Measurements from ENCODE around the gene KRT222.

Gene KRT222

DNA sequence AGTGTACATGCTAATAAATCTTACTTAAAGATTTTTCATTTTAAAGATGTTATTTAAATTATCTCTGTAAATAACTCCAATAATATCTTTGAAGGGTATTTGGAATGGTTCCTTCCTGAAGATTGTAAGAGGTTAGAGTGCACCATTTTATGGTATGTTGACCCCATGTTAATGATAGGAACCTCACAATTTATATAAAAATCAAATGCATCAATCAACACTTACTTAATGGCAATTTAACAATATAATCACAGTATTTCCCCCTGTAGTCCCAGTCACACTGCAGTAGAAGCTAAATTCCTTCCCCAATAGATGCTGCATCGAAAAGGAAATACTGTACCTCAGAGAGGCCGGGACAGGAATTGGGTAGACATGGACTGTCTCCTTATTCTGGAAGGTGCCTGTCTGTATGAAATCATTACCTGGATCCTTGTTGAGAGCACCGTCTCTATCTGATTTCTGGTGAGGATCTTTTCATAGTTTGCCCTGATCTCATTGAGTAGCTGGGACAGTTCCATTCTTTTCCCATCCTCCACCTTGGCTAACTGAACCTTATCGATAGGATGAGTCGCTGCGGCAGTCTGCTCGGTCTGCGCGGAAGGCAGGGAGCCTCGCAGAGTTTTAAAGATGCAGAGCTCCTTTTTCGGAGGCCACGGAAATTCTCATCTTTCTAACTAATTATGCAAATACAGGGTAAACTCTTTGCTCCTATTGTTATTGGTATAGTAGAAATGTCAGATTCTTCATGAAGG lies at the start of gene KRT222:
KRT222 (minus strand) TSS at position 596 of the 752 bp plus-strand sequence; CDS start at position 518, 78 bp downstream.
- no peak for DNase-seq (ENCODE audit: low read depth)

DNA sequence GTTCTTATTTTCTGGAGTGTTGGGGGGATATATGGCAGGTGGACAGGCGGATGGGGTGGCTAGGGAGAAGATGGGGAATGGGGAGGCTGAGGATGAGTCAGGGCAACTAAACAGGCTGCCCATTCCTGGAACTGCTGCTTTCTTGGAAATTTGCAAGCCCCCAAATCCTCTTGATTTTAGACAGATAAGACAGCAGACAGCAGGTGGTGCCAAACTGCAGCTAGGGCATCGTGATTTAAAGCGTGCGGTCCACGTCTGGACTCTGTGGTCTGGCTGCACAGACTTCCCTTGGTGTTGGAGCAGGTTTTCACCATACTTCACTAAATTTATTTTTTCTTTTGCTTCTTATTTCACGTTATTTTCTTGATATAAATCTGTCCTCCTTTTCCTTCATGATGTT lies 49.5 kb upstream of the KRT222 start:
- no peak for DNase-seq (ENCODE audit: low read depth)

DNA sequence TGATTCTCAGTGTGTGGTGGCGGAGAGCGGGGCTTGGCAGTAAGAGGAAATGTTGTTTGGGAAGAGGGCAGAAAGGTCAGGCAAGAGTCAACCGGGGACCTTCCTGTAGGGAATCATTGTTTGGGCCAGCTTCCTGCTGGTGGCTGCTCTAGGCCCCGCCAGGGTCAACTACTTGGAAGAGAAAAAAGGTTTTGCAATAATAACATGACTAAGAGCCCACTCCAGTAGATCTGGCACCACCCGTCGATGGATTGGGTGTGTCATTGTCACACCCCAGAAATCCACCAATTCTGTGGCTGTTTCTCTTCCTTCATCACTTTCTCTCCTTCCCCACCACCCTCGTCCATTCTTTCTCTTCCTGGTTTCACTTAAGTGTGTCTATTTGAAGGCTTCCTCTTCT lies 42.8 kb upstream of the KRT222 start:
- DNase-seq (ENCODE audit: low read depth), result no peak

DNA sequence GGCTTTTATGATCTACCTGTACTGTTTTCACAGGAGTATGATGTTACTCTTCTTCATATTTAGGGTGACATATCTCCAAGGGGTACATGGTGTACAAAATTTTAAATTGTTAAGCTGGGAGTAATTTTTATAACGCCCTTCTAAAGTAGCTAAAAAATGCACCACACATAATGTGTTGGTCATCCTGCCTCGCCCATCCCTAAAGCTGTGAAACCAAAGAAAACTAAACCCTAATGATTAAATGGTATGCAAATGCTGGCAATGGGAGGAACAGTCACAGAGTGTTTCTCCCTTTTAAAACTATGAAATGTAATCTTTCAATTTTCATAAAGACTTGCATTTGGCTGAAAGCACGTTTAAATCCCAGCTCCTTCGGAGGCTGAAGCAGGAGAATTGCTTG lies 40.6 kb upstream of the KRT222 start:
- no peak for DNase-seq (ENCODE audit: low read depth)

DNA sequence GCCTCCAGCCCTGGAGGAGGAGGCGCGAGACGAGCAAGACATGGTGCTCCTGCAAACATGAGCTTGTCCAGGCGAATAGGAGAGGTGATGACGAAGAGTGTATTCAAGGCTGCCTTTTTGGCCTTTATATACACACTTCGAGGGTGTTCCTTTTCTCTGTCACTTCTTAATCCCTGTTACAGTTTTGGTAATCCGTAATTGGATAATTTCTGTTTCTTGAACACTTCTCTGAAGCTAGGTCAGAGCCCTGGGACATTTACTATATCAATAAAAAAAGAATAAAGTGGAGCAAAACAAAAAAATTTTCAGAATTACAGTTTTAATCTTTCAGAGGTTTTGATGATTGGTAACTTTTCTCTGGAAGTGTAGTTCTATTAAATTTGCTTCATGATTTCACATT lies 38.7 kb upstream of the KRT222 start, which contains the start of gene KRT24:
KRT24 (minus strand) TSS at position 101 of the 400 bp plus-strand sequence; CDS start at position 42, 59 bp downstream.
- no peak for DNase-seq (ENCODE audit: low read depth)

DNA sequence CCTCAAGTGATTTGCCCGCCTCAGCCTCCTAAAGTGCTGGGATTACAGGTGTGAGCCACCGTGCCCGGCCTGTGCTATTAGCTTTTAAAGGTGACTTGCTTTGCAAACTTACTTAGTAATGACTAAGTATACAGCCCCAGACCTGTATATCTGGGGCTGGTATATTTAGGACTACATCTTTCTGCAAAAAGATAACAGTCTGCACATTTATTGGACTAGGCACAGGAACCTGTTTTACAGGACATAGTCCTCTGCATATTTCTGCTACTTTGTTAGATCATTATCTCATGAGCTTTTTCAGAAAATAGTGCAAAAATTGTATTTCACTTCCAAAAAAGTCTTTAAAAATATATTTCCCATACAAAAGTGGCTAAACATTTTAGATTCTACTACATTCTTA lies 37.3 kb upstream of the KRT222 start:
- DNase-seq (ENCODE audit: low read depth), result no peak

DNA sequence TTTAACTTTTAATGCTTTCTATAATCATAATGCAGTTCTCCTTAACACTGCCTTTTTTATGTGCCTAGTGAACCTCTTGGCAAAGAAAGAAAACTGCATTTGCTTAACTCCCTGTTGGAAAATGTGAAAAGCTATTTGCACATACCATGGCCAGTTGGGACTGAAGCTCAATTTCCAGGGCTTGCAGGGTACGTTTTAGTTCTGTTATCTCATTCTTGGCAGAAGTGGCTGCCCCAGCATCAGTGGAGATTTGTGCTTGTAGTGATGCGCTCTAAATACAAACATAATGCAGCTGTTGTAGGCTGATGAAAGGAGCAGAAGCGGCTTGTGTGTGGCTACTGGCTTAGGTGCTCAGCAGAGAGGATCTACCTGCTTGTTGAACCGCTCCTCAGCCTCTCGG lies 34.9 kb upstream of the KRT222 start:
- DNase-seq (ENCODE audit: low read depth), result no peak

DNA sequence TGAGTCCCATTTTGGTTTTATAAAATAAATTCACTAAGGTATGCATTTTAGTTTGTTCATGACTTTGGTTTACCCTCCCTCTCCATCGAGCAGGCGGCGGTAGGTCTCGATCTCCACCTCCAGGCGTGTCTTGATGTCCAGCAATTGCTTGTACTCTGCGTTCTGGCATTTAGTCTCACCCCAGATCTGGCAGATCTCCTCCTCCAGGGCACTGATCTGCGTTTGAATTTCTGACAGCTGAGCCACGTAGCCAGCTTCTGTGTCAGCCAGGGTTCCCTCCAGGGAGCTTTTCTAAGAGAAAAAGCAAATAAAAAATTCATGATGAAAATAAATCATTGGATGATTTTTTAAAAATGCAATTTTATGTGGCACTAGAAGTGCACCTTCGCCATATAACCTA lies 34.4 kb upstream of the KRT222 start:
- DNase-seq (ENCODE audit: low read depth), result no peak

DNA sequence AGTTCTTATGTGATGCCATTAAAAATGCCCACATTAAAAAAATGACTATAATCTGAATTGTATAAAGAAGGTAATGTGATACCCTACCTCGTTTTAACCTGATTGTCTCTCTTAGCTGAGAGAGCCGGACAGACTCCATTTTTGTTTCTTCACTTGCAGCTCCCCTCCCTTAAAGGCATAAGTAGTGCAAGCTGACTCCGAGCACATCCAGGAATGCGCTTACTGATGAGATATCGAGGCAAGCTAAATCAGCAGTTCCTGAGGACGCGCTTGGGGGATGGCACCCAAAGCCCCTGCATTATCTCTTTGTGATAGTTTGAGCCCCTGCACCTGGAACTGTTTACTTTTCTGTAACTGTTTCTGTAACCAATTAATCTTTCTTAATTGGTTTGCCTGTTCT lies 32.3 kb upstream of the KRT222 start:
- DNase-seq (ENCODE audit: low read depth), result no peak

DNA sequence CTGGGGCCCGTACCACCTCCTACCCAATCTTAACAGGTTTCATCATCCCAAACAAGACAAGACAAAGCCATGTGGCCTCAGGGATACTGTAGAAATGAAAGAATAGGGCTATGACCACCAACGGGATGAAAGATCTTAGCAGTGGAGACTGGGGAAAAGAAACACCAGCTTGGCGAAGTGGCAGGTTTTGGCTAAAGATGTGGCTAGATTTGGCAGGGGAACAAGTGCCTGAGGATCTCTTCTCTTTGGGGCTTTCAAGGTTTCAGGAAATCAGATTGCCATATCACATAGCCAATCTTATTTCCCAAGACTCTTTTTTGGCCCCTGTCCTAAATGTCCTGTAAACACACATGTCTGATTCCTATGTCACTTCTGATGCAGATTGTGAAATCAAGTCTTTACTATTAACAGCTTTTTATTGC lies 31.7 kb upstream of the KRT222 start:
- DNase-seq (ENCODE audit: low read depth), result no peak

DNA sequence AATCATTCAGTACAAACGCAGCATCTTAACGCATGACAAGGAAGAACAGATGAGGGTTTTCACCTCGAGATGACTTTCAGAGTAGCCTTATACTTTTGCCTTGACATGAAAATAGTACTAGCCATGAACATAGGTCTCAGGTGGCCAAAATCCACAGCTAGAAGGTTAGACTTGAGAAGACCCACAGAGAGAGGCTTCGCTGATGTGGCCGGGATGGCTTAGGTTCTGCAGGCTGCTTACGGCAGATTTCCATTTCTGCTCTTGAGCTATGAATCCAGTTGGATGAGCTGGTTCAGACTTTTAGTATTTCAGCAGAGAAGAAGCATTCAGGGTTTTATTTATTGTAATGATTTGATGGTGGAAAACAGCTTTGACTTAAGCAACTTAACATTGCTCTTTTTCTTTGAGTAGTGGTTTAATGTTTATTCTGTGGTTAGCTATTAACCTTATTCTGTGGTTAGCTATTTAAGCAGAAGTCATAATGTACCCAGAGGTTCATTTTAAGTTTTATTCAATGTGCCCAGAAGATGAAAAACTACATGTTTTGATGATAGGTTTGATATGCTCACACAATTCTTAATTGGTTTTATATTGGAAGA lies 31.0 kb upstream of the KRT222 start:
- DNase-seq (ENCODE audit: low read depth), result no peak

DNA sequence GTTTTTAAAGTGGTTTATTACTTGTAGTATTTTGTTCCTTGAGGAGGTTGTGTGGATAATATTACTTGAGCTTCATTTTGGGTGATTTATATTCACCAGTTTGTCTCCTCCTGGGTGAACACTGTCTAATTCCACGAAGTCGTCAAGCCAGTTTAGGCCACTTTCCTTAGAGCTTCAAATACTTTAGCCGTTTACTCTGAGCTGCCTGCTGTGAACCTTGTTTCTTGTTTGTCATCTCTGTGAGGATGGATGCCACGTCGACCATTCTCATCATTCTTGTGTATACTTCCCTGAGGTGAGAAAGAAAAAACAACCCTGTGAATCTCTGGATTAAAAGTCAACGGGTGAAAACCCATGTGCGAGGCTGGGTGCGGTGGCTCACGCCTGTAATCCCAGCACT lies 29.6 kb upstream of the KRT222 start:
- DNase-seq (ENCODE audit: low read depth), result no peak

DNA sequence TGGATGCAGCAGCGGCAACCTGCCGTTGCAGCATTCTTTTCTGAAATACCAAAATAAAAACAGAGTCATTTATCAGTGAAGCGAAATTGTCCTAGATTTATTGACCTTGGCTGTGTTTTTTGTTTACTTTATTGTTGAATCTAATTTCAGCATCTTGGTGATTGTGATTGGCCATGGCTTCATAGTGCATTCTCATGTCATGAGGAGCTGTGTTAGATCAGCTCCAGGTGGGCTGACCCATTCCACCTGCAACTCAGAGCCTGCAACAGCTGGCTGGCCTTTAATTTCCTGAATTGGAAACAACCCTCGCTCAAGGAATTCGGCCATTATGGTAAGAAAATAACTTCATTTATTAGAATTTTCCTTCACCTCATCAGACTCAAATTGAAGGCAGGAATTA lies 22.1 kb upstream of the KRT222 start:
- no peak for DNase-seq (ENCODE audit: low read depth)

DNA sequence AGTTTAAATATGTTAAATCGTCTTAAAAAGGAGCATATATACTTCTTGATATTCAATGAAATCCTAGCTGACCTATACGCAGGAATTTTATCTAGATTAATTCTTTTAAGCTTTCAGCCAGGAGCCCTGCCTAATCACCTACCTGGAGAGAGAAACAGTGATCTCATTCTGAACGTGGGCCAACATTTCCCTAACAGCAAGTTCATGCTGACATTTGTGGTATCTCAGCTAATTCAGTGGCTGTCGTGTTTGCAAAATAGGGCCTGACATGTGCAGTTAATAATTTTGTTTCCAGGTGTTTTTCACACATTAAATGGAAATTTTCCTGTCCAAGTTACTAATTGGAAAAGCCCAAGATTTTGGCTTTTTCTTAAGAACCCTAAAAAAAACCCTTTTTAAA lies 21.2 kb upstream of the KRT222 start:
- DNase-seq (ENCODE audit: low read depth), result no peak

DNA sequence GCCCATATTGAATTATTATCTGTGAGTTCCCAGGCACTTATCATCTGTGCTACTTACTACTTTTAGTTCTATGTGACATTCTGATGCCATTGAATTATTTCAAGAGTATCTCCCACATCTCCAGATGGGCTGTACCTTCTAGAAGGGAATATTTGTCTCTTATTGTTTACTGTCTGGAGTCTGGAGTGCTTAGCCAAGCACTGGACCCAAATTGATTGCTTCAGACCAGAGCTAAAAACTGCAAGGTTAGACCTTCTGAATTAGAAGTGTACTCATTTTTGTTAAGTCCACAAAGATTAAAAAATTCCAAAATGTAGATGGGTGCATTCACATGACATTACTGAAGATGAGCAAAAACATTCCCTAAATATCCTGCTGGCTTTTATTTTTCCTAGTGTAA lies 16.0 kb upstream of the KRT222 start:
- no peak for DNase-seq (ENCODE audit: low read depth)

DNA sequence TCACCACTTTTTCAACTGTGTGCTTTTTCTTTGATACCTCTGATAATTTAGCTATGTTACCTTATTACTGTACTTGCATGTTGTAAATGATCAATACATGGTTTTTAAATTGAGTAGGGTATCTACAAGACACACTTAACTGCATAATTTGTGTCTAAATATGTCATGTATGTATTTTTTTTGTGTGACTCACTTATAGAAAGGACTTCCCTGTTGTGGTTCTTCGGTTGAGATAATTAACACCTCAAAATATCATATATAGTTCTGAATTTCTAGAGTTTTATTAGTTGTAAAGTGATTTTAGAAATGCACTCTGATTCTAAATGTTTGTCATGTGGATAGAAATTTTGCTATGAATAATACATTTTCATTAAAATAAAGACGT lies 14.5 kb upstream of the KRT222 start:
- DNase-seq (ENCODE audit: low read depth), result no peak

DNA sequence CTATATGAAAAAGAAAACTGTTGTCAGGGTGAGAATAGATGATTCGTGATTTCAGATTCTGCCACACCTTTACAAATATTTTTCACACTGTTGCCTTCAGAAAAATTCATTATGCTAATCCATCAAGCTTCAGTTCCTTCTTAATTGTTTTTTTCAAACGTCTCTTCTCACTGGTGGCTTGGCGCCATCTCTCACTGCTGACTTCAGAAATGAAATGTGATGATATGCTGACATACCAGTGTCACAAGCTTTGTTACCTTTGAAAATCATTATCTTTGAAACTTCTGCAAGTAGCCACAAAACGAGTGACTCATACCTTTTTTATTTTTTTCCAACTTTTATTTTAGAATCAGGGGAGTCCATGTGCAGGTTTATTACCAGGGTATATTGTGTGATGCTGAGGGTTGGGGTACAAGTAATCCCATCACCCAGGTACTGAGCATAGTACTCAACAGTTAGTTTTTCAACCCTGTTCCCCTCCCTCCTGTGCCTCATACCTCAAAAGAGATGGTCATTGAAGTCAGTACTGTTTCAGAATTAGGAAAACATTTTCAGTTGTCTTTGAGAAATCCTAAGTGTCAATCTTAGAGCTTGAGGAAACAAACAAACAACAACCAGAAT lies 14.0 kb upstream of the KRT222 start:
- DNase-seq (ENCODE audit: low read depth), result no peak

DNA sequence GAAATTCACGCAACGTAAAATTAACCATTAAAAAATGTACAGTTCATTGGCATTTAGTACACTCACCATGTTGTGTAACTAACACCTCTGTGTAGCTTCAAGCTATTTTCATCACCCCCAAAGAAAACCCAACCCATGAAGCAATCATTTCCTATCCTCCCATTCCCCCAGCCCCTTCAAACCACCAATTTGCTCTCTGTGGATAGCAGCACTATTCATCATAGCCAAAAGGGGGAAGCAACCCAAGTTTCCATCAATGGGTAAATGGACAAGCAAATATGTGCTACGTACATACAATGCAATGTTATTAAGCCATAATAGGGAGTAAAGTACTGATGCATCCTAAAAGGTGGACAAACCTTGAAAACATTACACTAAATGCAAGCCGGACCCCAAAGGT lies 10.9 kb upstream of the KRT222 start:
- DNase-seq (ENCODE audit: low read depth), result no peak

DNA sequence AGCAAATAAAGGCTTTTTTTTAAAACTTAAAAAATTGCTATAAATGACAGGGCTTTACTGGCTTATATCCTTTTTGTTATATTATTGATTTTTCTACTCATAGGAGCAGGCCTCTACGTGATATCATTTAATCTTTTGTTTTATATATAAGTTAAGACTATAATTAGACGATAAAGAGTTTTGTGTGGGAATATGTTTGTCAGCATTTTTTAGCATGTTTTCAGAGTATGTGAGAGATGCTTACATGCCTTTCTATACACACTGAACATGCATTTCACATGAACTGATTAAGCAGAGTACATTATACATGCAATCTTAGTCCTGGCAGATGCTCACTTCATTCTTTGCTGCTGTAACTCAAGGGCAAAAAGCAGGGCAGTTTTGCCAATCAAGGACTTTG lies 7.7 kb upstream of the KRT222 start:
- DNase-seq (ENCODE audit: low read depth), result no peak

DNA sequence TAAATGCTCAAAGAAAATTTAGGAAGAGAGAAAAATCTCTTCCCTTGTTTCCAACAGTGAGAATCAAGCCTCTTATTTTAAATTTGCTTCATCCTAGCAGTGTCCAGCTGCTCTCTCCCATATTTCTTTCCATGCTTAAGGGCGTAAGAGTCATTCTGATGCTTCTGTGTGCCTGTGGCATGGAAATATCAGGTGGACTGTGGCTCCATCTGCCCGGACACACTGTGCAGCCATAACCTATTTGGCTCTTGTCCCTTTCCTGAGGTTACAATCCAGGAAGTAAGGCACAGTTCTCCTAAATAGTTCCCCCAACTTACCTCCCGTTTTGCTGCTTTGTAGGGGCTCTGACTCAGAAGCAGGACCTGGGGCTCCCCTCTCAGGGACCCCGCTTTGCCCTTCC lies 6.3 kb upstream of the KRT222 start:
- no peak for DNase-seq (ENCODE audit: low read depth)

DNA sequence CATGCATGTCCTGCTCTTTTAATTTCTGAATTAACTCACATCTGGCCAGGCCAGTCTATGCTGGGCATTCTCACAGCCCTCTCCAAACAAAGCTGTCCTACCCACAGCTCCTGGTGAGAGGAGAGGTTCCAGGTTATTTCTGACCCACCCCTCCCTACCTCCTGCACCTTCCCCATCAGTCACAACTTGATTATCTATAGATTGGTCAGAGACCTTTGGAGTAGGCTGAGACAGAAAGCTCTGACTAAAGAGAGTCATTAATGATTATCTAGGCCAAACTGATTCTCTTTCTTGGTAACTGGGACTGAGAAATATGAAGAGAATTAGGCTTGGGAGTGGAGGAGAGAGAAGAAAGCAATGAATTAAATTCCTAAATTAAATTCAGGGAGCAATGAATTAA lies 1.4 kb upstream of the KRT222 start:
- no peak for DNase-seq (ENCODE audit: low read depth)

DNA sequence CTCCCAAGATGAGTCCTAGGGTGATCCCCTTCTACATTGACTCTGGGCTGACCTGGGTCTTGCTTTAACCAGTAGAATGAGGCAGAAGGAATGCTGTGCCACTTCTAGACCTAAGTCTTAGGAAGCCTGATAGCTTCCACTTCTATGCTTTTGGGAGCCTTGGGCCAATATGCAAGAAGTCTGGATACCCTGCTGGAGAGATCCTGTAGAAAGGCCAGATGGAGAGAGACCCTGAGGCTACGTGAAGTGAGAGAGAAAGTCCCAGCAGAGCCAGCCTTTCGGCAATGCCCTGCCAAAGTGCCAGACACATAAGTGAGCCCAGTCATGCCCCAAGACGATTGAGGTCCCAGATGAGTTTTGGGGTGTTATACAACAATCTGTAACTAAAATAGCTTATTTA lies 1.7 kb downstream of the KRT222 start:
- no peak for DNase-seq (ENCODE audit: low read depth)

DNA sequence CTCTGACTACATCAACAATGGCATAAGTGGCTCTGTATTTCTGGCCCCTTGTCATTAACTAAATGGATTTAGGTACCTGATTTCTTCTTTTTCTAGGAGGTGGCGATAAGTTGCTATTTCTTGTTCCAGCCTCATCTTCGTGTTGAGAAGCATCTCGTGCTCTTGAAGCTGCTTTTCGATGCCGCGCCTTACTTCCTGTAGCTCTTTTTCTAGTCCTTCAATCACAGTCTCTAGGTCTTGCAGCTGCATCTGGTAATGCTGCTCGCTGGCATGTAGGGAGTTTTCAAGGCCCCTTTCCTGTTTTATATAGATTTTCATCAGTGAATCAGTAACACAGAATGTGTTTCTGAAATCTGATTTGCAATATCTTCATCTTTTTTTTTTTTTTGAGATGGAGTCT lies 5.1 kb downstream of the KRT222 start:
- DNase-seq (ENCODE audit: low read depth), result no peak

DNA sequence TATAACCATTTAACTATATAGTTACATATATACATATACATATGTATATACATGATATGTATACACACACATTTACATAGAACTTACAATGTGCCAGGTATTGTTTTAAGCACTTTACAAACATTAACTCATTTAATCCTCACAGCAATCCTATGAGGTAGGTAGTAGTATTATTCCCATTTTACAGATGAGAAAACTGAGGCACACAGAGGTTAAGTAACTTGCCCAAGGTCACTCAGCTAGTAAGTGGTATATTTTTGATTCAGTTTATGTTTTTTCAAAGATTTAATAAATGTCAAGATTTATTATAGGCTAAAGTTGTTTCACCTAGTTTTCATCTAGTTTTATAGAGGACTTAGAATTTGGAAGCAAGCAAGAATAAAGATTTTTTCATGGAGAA lies 6.6 kb downstream of the KRT222 start:
- no peak for DNase-seq (ENCODE audit: low read depth)
